Thymus (tissue), 11 donors: Measurements from ENCODE around the gene SCG5. TPM values are rescaled to one million over a fixed set of nuclear protein-coding genes. Genes with fewer than 3 reads are reported as not detected.

Experiments used
- DNase-seq, 9 donors: peaks; one replicate each; pipeline ENCODE4 v3.0.0-alpha.2; 2013; ENCODE audit warnings: low spot score in 9 of 9, low read depth in 6 of 9, missing footprints in 1 of 9
- H3K27ac ChIP-seq, 2 donors: one replicate each; pipeline ENCODE4 v1.5.1; 2013; ENCODE audit warnings: control low read depth in 1 of 2, low read depth in 1 of 2, low read length in 1 of 2, mild to moderate bottlenecking in 1 of 2, moderate library complexity in 1 of 2
- H3K27me3 ChIP-seq, 2 donors: one replicate each; pipeline ENCODE4 v1.5.1; 2013; ENCODE audit warnings: low read length in 1 of 2; ENCODE audit not compliant: control insufficient read depth in 2 of 2, insufficient read depth in 1 of 2
- H3K36me3 ChIP-seq, 2 donors: one replicate each; pipeline ENCODE4 v1.5.1; 2013; ENCODE audit warnings: low read length in 1 of 2, mild to moderate bottlenecking in 1 of 2, moderate library complexity in 1 of 2; ENCODE audit not compliant: control insufficient read depth in 2 of 2, insufficient read depth in 2 of 2
- H3K4me1 ChIP-seq, 2 donors: one replicate each; pipeline ENCODE4 v1.5.1; 2013; ENCODE audit warnings: low read length in 2 of 2; ENCODE audit not compliant: control insufficient read depth in 2 of 2, insufficient read depth in 2 of 2
- H3K4me3 ChIP-seq, 2 donors: one replicate each; pipeline ENCODE4 v1.5.1; 2013; ENCODE audit warnings: low read length in 2 of 2, control low read depth in 1 of 2, mild to moderate bottlenecking in 1 of 2
- H3K9me3 ChIP-seq, 2 donors: one replicate each; pipeline ENCODE4 v1.5.1; 2013; ENCODE audit warnings: low read length in 1 of 2, mild to moderate bottlenecking in 1 of 2; ENCODE audit not compliant: control insufficient read depth in 2 of 2, insufficient read depth in 1 of 2
- WGBS: extraction: QIAGEN DNeasy Blood & Tissue Kit; methylation state at CpG from one replicate; pipeline ENCODE4 v1.1.7; 2013; 5-methylcytosine and 5-hydroxymethylcytosine counted together
- polyA plus RNA-seq: library from polyadenylated mRNA; stranded (reverse); fragments of 200-250 nt; gene quantifications from one replicate; pipeline ENCODE4 v1.2.3, GENCODE V29; 2013
- total RNA-seq: library from RNA; stranded (reverse); fragments of 120-200 nt; gene quantifications from one replicate; pipeline ENCODE4 v1.2.4, GENCODE V29; 2013
- donor health status: healthy.

SCG5 gene
- total and polyA plus RNA-seq, 2 donors: 2.0 to 3.4 TPM

DNA sequence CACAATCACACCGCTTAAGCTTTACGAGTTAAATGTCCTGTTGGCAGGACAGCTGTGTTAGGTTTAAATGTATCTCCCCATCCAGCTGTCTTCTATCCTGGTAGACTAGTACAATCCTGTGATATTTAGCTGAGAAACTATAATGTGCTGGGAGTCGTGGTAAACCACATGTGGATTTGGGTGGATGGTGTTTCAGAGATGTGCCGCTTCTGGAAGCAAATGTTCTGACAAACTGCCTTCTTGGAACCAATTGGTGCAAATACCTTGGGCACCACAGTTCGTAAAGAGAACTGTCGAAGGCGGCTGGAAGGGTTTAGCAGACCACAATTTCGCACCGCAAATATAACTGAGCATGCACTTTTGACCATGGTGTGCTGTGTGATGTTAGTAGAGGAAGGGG, 15.0 kb downstream of the SCG5 start:
- H3K27me3 ChIP-seq: no peaks in the 10 kb centered on the region
- peaks cover 12 to 21% of the 10 kb centered on the region in 2 donors for H3K36me3 ChIP-seq
- WGBS: 82% methylated on average over 9 of the region's 9 CpGs
- no peaks in the 10 kb centered on the region for H3K9me3 ChIP-seq
- H3K4me3 ChIP-seq: no peak overlapping the region
- peaks cover 0 to 4% of the 10 kb centered on the region in 2 donors for H3K4me1 ChIP-seq
- H3K27ac ChIP-seq: no peak overlapping the region
- DNase-seq: no peak

DNA sequence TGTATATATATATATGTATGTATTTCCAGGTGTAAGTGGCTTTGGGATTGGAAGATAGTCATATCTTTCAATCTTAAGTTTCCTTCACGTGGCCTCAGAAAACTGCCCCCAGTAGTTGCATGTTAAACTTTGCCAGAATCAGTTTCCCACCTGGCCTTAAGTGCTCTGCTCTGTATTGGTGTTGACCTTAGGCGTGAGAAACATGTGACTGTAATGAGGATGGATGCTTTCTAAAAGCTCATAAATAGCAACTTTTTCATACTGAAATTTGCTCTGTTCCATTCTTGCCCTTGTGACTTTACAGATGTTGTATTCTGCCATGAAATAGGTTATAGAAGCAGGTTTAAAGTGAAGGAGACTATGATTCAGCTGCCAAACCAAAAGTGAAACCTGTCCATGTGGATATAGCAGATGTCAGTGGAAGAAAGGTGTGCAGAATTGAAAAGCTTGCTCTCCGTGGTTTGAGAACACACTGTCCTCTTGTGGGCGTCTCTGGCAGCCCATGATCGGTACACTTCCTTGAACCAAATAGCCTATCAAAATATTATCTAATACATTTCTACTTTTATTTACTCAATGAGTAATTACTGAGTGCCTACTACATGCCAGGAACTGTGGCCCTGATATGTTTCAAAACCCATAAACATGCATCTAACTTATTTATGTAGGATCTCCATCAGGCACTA, 15.8 kb downstream of the SCG5 start:
- peak in 2 of 9 donors; percentile 13 to 33 for DNase-seq
- WGBS: 69% methylated on average over 5 of the region's 5 CpGs
- H3K9me3 ChIP-seq: no peaks in the 10 kb centered on the region
- H3K27me3 ChIP-seq: no peaks in the 10 kb centered on the region
- peaks cover 0 to 4% of the 10 kb centered on the region in 2 donors for H3K4me1 ChIP-seq
- peaks cover 12 to 19% of the 10 kb centered on the region in 2 donors for H3K36me3 ChIP-seq
- no peak overlapping the region for H3K27ac ChIP-seq
- no peak overlapping the region for H3K4me3 ChIP-seq

DNA sequence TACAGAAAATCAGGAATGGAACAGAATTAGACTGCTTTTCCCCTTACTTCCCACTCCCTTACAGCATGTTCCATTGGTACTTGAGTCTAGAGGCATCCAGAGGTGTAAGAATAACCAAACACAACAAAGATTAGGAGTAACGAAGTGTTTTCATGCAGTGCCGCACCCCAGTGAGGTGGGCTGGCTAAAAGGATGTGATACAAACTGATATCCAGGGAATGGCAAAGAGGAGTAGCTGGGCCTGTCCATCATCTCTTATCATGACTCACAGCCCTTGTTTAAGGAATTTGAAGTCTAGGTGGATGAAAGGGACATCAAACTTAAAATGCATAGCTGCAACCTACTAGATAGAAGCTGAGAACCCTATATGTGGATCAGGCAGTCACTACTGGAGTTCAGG, 16.4 kb downstream of the SCG5 start:
- Histone ChIP-seq H3K27ac (no peak overlapping the region), H3K27me3 (no peaks in the 10 kb centered on the region), H3K36me3 (peaks cover 12 to 18% of the 10 kb centered on the region in 2 donors), H3K4me3 (no peak overlapping the region), H3K9me3 (no peaks in the 10 kb centered on the region), H3K4me1 (peaks cover 0 to 4% of the 10 kb centered on the region in 2 donors)
- no peak for DNase-seq
- 99% methylated on average over 2 of the region's 2 CpGs for WGBS

DNA sequence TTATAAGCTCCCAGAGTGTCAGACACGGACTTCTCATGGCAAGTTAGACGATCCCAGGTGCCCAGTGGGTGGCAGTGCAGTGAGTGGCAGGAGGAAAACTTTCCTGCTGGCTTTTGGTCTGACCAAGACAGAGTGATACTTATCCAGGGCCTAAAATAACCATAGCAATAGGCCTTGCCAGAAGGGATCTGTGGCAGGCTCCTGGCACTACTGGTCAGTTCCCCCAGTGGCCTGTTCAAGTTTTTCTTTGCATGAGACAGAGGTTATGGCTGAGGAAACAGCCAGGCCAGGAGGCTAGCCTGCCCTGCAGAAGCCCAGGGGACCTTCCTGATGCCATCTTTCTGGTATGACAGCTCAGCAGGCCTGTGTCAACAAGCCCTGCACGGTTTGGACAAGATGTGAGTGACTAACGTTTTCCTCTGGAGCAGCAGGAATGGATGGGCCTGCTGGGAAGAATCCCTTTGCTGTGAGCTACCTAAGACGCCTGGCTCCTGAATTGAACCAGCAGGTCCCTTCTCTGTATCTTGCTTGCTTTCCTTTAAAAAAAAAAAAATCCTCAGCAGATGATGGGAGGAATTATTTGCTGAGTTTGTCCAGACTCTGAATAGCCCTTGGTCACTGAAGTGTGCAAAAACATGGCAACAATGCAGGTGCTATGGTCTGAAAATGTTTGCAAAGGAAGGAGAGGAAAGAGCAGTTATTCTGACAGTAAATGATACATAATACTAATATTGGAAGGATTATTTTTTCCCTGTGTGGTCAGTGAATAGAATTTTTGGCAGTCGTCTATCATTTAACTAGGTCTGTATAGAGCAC, 18.0 kb downstream of the SCG5 start:
- H3K4me1 ChIP-seq: peaks cover 0 to 4% of the 10 kb centered on the region in 2 donors
- peaks cover 7 to 18% of the 10 kb centered on the region in 2 donors for H3K36me3 ChIP-seq
- DNase-seq: no peak
- H3K4me3 ChIP-seq: no peak overlapping the region
- H3K27ac ChIP-seq: no peak overlapping the region
- H3K9me3 ChIP-seq: no peaks in the 10 kb centered on the region
- 90% methylated on average over 6 of the region's 6 CpGs for WGBS
- no peaks in the 10 kb centered on the region for H3K27me3 ChIP-seq

DNA sequence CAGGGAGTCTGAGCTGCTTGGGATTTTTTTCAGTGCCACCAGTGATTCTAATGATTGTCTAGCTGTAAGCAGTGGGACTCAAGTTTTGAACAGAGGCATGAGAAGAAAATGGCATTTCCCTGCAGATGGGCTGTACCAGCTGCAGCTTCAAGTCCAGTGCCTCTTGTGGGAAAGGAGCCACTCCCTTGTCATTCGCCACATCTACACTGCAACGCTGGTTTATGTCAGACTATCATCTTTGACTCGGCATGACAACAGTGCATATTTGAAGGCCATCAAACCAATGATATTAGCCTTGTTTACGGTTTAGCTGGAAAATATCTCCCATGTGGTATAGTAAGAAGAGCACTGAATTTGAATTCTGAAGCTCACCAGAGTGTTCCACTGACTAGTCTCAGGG, 22.2 kb downstream of the SCG5 start:
- Histone ChIP-seq H3K27me3 (no peaks in the 10 kb centered on the region), H3K4me3 (no peak overlapping the region), H3K36me3 (peaks cover 0 to 15% of the 10 kb centered on the region in 2 donors), H3K4me1 (peaks cover 0 to 4% of the 10 kb centered on the region in 2 donors), H3K27ac (no peak overlapping the region), H3K9me3 (no peaks in the 10 kb centered on the region)
- WGBS: 99% methylated on average over 4 of the region's 4 CpGs
- DNase-seq: no peak

DNA sequence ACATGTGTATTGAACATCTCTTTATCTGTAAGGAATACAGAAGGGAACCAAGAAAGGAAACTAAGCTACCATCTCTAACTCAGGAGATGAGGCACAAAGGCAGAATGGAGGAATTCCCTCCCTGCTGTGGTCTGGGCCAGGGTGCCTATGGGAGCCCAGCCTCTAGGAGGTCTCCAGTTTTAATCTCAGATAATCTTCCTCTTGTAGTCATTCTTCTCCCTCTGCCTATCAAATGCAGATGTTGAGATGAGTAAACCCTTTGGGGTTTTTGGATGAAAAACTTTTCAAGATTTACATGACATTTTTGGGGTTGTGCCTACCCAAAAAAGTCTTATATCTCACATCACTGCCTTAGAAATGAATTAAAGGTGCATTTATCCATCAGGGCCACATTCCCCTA, 23.3 kb downstream of the SCG5 start:
- no peak overlapping the region for H3K27ac ChIP-seq
- H3K4me1 ChIP-seq: no peaks in the 10 kb centered on the region
- no peak overlapping the region for H3K4me3 ChIP-seq
- H3K27me3 ChIP-seq: no peaks in the 10 kb centered on the region
- no peak for DNase-seq
- H3K9me3 ChIP-seq: no peaks in the 10 kb centered on the region
- peaks cover 0 to 12% of the 10 kb centered on the region in 2 donors for H3K36me3 ChIP-seq

DNA sequence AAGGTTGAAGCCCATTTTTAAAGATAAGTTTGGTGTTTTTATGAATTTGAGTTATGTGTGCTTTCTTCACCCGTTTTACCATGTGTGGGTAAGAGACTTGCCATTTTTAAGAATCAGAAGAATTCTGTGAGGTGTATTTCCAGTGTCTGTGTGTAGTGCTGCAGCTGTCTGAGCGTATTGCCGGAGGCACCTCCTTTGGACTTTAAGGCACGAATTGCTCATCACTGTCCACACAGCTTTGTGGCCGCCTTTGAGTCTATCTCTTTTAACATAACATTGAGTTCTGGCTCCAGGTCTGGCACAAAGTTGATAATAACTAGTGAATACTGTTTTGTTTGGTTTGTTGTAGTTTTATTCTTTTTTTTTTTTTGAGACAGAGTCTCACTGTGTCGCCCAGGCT, 25.8 kb downstream of the SCG5 start:
- Histone ChIP-seq H3K27ac (no peak overlapping the region), H3K9me3 (no peaks in the 10 kb centered on the region), H3K27me3 (no peaks in the 10 kb centered on the region), H3K4me1 (no peaks in the 10 kb centered on the region), H3K4me3 (no peak overlapping the region), H3K36me3 (peaks cover 0 to 6% of the 10 kb centered on the region in 2 donors)
- WGBS: 96% methylated on average over 6 of the region's 6 CpGs
- DNase-seq: no peak

DNA sequence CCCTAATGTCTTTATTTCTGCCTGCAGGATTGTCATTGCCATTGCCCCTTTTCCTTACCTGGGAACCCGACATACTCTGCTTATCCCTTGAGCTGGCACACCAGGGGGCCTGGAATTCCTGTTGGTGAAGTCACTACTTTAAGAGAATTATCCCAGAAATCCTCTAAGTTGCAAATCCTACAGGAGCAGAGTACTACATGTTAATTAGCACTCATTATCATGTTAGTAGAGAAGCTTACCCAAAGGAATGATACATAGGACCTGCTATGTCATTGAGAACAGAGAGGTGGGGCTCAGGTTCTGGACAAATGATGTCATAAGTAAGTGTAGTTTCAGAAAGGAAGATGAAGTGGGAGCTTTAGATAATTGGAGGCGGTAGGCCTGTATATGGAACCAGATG, 27.4 kb downstream of the SCG5 start:
- Histone ChIP-seq H3K4me1 (no peaks in the 10 kb centered on the region), H3K27me3 (no peaks in the 10 kb centered on the region), H3K9me3 (no peaks in the 10 kb centered on the region), H3K27ac (no peak overlapping the region), H3K36me3 (peaks cover 0 to 6% of the 10 kb centered on the region in 2 donors), H3K4me3 (no peak overlapping the region)
- WGBS: 96% methylated on average over 2 of the region's 2 CpGs
- no peak for DNase-seq

DNA sequence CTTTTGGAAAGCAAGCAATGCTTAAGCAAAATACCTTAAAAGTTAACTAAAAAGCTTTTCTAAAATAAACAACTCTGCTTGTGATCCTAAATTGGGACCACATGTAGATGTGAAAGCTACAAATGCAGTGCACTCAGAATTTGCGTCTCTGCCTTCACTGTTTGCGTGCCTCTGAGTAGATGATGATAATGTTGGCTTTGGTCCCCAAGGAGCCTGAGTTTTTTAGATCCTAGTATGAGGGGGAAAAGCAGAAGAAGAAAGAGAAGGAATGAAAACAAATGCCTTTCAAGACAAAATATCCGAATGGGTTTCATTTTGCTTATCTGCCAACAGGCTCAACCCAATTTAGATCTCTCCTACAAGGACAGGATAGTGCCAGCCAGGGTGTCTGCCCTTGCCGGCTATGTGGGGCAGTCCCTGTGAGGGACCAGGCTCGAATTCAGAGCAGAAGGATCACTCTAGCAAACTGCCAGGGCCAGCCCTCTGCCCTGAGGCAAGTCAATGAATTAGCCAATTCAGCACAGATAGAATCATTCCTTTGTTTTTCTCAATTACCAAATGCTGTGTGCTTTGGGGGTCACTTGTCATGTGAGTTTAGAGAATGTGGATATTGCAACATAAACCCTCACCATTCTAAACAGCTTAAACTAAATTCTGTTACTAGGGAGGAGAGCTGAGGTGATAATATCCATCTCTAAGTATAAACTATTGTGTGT, 28.5 kb downstream of the SCG5 start:
- Histone ChIP-seq H3K27ac (no peak overlapping the region), H3K4me3 (no peak overlapping the region), H3K27me3 (no peaks in the 10 kb centered on the region), H3K36me3 (peaks cover 0 to 6% of the 10 kb centered on the region in 2 donors), H3K4me1 (no peaks in the 10 kb centered on the region), H3K9me3 (no peaks in the 10 kb centered on the region)
- 80% methylated on average over 5 of the region's 5 CpGs for WGBS
- DNase-seq: no peak
